Calu3 (cell line): ENCODE measurements around the gene MGAM2. TPM values are rescaled to one million over a fixed set of nuclear protein-coding genes. Genes with fewer than 3 reads are reported as not detected.

Experiments used
- BruUV-seq: library from RNA; stranded (reverse); fragments of 400-500 nt; replicated peaks from 2 replicates; lab custom pipeline; 2021; lab: Mats Ljungman, UMichigan
- CTCF ChIA-PET: fragments of 300-600 bp; sonication (Branson Sonifier 250); formaldehyde crosslinking; loops from one replicate; lab custom pipeline; 2022; ENCODE audit warnings: antibody characterized with exemption; lab: Charles Lee
- DNase-seq: peaks from one replicate; pipeline ENCODE4 v3.0.0; 2022
- H3K27ac Mint-ChIP-seq: one replicate; pipeline ENCODE4 v1.8.0; 2022; ENCODE audit warnings: mixed read lengths; ENCODE audit not compliant: unreplicated experiment
- H3K27me3 Mint-ChIP-seq: one replicate; pipeline ENCODE4 v1.8.0; 2022; ENCODE audit warnings: mixed read lengths; ENCODE audit not compliant: unreplicated experiment
- H3K36me3 Mint-ChIP-seq: one replicate; pipeline ENCODE4 v1.8.0; 2022; ENCODE audit warnings: mild to moderate bottlenecking, moderate library complexity, mixed read lengths; ENCODE audit not compliant: insufficient read depth, unreplicated experiment
- H3K4me1 Mint-ChIP-seq: one replicate; pipeline ENCODE4 v1.8.0; 2022; ENCODE audit warnings: mild to moderate bottlenecking, low read depth, mixed read lengths; ENCODE audit not compliant: unreplicated experiment
- H3K4me3 Mint-ChIP-seq: one replicate; pipeline ENCODE4 v1.8.0; 2022; ENCODE audit warnings: mild to moderate bottlenecking, low read depth, moderate library complexity, mixed read lengths; ENCODE audit not compliant: unreplicated experiment
- H3K9me3 Mint-ChIP-seq: one replicate; pipeline ENCODE4 v1.8.0; 2022; ENCODE audit warnings: low read depth, mixed read lengths; ENCODE audit not compliant: unreplicated experiment
- intact Hi-C: fragments of 100-400 bp; cut with micrococcal nuclease; formaldehyde crosslinking; loops from one replicate; pipeline ENCODE4 v1.10.0; 2022; ENCODE audit not compliant: unreplicated experiment
- total RNA-seq: library from RNA; stranded (reverse); gene quantifications from 2 replicates; pipeline ENCODE4 v1.2.3, GENCODE V29; 2022
- TF ChIP-seq, protein P1 (sequence below): fragments of 200-600 bp; IDR thresholded peaks from one replicate; pipeline ENCODE4 v1.8.0; 2022; ENCODE audit warnings: antibody characterized with exemption; ENCODE audit not compliant: unreplicated experiment

Gene MGAM2
- total RNA-seq, 1 experiment from 2014 or later, result 124 TPM

DNA sequence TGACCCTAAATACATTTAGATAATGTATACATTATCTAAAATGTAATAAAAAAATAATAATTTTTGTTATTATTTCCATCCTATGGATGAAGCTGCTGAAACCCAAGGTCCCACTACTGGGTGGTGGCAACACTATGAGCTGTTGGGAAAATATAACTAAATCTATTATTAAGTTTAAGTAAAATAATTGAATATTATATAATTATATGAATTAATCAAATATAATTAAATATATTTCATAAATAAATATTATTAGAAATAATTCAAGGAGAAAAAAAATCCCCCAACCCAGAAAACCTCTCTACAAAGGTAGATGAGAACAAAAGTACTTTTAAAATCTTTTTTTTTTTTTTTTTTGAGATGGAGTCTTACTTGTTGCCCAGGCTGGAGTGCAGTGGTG is 138.4 kb downstream of the MGAM2 start:
- no peak overlapping the region for H3K27ac Mint-ChIP-seq
- no peak for DNase-seq
- intact Hi-C loops, result no loop called here
- H3K36me3 Mint-ChIP-seq, result peaks cover under 1% of the 10 kb centered on the region
- TF ChIP-seq, protein P1, sequence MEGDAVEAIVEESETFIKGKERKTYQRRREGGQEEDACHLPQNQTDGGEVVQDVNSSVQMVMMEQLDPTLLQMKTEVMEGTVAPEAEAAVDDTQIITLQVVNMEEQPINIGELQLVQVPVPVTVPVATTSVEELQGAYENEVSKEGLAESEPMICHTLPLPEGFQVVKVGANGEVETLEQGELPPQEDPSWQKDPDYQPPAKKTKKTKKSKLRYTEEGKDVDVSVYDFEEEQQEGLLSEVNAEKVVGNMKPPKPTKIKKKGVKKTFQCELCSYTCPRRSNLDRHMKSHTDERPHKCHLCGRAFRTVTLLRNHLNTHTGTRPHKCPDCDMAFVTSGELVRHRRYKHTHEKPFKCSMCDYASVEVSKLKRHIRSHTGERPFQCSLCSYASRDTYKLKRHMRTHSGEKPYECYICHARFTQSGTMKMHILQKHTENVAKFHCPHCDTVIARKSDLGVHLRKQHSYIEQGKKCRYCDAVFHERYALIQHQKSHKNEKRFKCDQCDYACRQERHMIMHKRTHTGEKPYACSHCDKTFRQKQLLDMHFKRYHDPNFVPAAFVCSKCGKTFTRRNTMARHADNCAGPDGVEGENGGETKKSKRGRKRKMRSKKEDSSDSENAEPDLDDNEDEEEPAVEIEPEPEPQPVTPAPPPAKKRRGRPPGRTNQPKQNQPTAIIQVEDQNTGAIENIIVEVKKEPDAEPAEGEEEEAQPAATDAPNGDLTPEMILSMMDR, result no peak
- no TSS peak for BruUV-seq
- H3K4me3 Mint-ChIP-seq, result no peak overlapping the region
- no peaks in the 10 kb centered on the region for H3K4me1 Mint-ChIP-seq
- CTCF ChIA-PET, result interaction anchor here (0.7 kb wide), 1 partner anchor 321 kb away, joined by 3 read pairs; no protein-coding TSS in a partner anchor
- H3K27me3 Mint-ChIP-seq, result no peaks in the 10 kb centered on the region
- H3K9me3 Mint-ChIP-seq, result no peaks in the 10 kb centered on the region

DNA sequence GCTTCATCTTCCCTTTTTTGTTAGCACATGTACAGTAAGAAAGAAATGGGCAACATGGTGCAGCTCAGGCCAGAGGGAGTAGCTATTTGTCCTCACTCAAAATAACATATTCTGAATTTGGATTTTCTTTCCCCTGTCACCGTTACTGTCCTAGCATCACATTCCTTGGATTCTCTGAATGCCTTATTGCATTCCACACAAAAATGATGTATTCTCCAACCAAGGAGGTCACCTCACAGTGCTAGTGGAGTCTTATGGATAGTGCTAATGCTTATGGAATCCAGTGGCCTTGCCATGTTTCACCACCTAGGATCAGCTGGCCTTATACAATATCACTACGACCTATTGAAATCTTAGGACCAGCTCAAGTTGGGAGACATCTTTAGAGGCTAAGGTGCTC is 139.2 kb downstream of the MGAM2 start:
- no peak for DNase-seq
- no TSS peak for BruUV-seq
- H3K9me3 Mint-ChIP-seq, result no peaks in the 10 kb centered on the region
- intact Hi-C loops, result no loop called here
- TF ChIP-seq, protein P1, result no peak
- no peaks in the 10 kb centered on the region for H3K27me3 Mint-ChIP-seq
- H3K4me1 Mint-ChIP-seq, result no peaks in the 10 kb centered on the region
- H3K4me3 Mint-ChIP-seq, result no peak overlapping the region
- CTCF ChIA-PET, result no interaction called here
- H3K27ac Mint-ChIP-seq, result no peak overlapping the region
- no peaks in the 10 kb centered on the region for H3K36me3 Mint-ChIP-seq

DNA sequence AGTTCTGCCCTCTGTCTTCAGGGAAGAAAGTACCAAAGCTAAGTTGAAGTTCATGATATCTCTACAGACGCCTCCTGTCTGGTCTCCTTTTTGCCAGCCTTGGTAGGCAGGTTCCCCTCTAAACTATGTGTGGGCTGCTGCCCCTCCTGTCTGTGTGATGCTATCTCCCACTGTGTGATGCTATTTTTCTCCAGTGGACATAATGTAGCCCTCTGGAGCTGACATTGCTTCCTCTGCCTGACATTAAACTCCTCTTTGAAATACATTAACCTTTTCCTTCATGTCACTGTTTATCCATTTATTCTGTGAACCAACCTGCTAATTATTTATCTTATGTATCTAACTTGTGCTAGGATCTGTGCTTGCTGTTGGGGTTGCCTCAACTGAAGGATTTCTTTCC is 146.4 kb downstream of the MGAM2 start, which contains the start of gene PRSS58:
Gene PRSS58, minus strand, starts transcription at position 101 of the 400 bp plus-strand sequence. CDS start 351 bp downstream, outside the sequence.
- no peak within 1 kb of the TSS for H3K4me3 Mint-ChIP-seq
- H3K36me3 Mint-ChIP-seq, result no peaks in the 10 kb centered on the region
- intact Hi-C loops, result no loop called here
- no TSS peak for BruUV-seq
- peaks cover 12% of the 10 kb centered on the region for H3K27me3 Mint-ChIP-seq
- no peak within 1 kb of the TSS for H3K27ac Mint-ChIP-seq
- CTCF ChIA-PET, result no interaction called here
- no peak for DNase-seq
- TF ChIP-seq, protein P1, result no peak
- no peaks in the 10 kb centered on the region for H3K4me1 Mint-ChIP-seq
- H3K9me3 Mint-ChIP-seq, result no peaks in the 10 kb centered on the region

DNA sequence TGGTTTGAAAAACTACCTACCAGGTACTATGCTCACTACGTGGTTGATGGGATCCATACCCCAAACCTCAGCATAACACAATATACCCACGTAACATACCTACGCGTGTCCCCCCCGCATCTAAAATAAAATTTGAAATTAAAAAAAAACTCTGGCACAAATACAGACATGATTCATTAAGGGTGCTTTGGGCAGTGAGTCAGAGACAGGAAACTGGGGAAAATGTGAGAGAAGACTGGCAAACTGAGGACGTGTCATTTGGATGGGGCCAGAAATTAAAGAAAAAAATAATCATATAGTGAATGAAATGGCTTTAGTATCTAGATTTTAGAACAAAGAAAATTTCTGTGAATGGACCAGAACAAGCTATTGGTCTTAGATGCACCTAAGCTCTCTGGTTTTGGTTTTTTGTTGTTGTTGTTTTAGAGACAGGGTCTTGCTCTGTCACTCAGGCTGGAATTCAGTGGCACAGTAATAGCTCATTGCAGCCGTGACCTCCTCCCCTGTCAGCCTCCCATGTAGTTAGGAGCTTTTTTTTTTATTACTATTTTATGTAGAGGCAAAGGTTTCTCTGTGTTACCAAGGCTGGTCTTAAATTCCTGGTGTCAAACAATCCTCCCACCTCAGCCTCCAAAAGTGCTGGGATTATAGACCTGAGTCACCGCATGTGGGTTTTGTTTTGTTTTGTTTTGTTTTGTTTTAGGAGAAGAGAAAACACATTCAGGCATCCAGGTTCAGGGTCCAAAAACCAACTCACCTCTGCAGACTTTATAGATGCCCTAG is 152.3 kb downstream of the MGAM2 start:
- no peak for DNase-seq
- H3K27ac Mint-ChIP-seq, result no peak overlapping the region
- H3K4me3 Mint-ChIP-seq, result no peak overlapping the region
- H3K27me3 Mint-ChIP-seq, result peaks cover 16% of the 10 kb centered on the region
- intact Hi-C loops, result loop anchor here (10.0 kb wide), 1 partner anchor 59 kb away; no protein-coding TSS in a partner anchor
- H3K9me3 Mint-ChIP-seq, result no peaks in the 10 kb centered on the region
- CTCF ChIA-PET, result interaction anchor here (0.7 to 1.2 kb wide), 2 partner anchors 15 to 288 kb away, joined by 3 to 4 read pairs; no protein-coding TSS in a partner anchor
- TF ChIP-seq, protein P1, result no peak
- no peaks in the 10 kb centered on the region for H3K4me1 Mint-ChIP-seq
- BruUV-seq, result no TSS peak
- H3K36me3 Mint-ChIP-seq, result no peaks in the 10 kb centered on the region

Other genes with a start within 250 kb of the MGAM2 start
- not detected in 2 replicates for gene OR9A4, start 195.3 kb upstream of the MGAM2 start, total RNA-seq
- not detected in 2 replicates for gene CLEC5A, start 164.7 kb upstream of the MGAM2 start, total RNA-seq
- 0.34 TPM in 1 of 2 replicates, not detected in the other for gene TAS2R38, start 137.9 kb upstream of the MGAM2 start, total RNA-seq
- gene MGAM, start 115.8 kb upstream of the MGAM2 start, total RNA-seq, result 0.09 and 0.44 TPM in 2 replicates
- not detected in 2 replicates for gene PRSS58, start 146.3 kb downstream of the MGAM2 start, total RNA-seq